ENCODE measurements around the gene DCUN1D5.
A peak's percentile ranks its signal among the peaks of the same experiment; 100 is the strongest.

DCUN1D5 gene

DNA sequence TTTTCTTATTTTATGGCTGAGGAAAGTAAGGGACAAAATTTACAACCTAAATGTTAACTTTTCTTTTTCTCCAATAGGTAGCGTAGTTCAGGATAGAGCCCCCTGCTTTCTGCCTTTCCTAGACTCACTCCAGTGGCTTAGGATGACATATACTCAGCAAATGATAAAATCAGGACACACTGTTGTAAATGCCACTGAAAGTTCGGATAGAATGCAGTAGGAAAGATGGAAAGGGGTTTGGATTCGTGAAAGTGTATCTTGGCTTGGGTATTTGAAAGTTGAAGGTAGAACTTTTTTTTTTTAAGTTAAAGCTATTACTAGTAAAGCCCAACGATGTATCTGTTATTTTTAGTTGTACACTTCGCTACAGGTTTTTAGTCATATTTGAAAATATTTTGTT lies 19.4 kb upstream of the DCUN1D5 start:
- no peak for TF ChIP-seq POLR2AphosphoS5 (IDR thresholded peaks at IDR 0.05; ENCODE audit: low read depth, low read length)
- TF ChIP-seq FOXP2 (optimal IDR thresholded peaks at IDR 0.05; ENCODE audit: borderline replicate concordance, extremely low read depth, extremely low read length, insufficient read depth) = no peak

DNA sequence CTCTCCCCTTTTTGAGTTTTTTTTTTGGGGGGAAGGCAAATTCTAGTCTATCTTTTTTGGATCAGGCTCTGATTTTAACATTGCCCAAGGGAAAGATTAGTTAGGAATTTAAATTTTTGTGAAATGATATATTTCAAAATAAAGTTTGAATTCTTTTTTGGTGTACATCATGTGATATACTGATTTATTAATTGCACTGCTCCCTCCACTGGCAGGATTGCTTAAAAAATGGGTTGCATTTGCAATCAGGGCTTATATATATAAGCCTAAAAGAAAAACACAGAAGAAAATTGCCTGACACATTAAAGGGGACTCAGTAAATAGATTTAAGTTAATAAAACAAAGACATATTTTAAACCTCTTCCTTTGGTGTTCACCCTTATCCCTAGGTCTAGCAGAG lies 18.4 kb upstream of the DCUN1D5 start:
- TF ChIP-seq, protein P1, sequence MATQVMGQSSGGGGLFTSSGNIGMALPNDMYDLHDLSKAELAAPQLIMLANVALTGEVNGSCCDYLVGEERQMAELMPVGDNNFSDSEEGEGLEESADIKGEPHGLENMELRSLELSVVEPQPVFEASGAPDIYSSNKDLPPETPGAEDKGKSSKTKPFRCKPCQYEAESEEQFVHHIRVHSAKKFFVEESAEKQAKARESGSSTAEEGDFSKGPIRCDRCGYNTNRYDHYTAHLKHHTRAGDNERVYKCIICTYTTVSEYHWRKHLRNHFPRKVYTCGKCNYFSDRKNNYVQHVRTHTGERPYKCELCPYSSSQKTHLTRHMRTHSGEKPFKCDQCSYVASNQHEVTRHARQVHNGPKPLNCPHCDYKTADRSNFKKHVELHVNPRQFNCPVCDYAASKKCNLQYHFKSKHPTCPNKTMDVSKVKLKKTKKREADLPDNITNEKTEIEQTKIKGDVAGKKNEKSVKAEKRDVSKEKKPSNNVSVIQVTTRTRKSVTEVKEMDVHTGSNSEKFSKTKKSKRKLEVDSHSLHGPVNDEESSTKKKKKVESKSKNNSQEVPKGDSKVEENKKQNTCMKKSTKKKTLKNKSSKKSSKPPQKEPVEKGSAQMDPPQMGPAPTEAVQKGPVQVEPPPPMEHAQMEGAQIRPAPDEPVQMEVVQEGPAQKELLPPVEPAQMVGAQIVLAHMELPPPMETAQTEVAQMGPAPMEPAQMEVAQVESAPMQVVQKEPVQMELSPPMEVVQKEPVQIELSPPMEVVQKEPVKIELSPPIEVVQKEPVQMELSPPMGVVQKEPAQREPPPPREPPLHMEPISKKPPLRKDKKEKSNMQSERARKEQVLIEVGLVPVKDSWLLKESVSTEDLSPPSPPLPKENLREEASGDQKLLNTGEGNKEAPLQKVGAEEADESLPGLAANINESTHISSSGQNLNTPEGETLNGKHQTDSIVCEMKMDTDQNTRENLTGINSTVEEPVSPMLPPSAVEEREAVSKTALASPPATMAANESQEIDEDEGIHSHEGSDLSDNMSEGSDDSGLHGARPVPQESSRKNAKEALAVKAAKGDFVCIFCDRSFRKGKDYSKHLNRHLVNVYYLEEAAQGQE (IDR thresholded peaks at IDR 0.05; ENCODE audit: insufficient read depth in 1 of 2, low read depth in 2 of 2, low read length in 2 of 2) = no peak
- no peak for TF ChIP-seq POLR2AphosphoS5 (IDR thresholded peaks at IDR 0.05; ENCODE audit: low read depth, low read length)

DNA sequence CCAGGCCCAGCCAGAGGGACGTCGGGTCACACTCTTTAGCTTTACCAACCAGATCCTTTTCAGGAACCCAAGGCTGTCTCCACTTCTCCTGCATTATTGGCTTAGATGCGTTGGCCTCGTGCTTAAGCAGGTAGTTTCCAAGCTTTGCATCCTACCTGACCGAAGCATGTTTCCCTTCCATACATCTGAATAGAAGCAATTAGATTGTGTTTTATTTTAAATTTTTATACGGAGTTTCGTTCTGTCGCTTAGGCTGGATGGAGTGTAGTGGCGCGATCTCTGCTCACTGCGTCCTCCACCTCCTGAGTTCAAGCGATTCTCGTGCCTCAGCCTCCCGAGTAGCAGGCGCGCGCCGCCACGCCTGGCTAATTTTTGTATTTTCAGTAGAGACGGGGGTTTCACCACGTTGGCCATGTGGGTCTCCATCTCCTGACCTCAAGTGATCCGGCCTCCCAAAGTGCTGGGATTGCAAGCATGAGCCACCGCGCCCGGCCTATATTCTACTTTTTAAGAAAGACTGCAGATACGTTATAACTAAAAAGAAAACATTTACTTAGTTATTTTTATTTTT lies 17.9 kb upstream of the DCUN1D5 start:
- TF ChIP-seq, protein P1 (IDR thresholded peaks at IDR 0.05; ENCODE audit: insufficient read depth in 1 of 2, low read depth in 2 of 2, low read length in 2 of 2) = no peak
- TF ChIP-seq POLR2AphosphoS5 (IDR thresholded peaks at IDR 0.05; ENCODE audit: low read depth, low read length) (no peak), FOXP2 (optimal IDR thresholded peaks at IDR 0.05; ENCODE audit: borderline replicate concordance, extremely low read depth, extremely low read length, insufficient read depth) (no peak), SIN3A (IDR thresholded peaks at IDR 0.05; ENCODE audit: borderline replicate concordance, insufficient read depth, low read length) (no peak)

DNA sequence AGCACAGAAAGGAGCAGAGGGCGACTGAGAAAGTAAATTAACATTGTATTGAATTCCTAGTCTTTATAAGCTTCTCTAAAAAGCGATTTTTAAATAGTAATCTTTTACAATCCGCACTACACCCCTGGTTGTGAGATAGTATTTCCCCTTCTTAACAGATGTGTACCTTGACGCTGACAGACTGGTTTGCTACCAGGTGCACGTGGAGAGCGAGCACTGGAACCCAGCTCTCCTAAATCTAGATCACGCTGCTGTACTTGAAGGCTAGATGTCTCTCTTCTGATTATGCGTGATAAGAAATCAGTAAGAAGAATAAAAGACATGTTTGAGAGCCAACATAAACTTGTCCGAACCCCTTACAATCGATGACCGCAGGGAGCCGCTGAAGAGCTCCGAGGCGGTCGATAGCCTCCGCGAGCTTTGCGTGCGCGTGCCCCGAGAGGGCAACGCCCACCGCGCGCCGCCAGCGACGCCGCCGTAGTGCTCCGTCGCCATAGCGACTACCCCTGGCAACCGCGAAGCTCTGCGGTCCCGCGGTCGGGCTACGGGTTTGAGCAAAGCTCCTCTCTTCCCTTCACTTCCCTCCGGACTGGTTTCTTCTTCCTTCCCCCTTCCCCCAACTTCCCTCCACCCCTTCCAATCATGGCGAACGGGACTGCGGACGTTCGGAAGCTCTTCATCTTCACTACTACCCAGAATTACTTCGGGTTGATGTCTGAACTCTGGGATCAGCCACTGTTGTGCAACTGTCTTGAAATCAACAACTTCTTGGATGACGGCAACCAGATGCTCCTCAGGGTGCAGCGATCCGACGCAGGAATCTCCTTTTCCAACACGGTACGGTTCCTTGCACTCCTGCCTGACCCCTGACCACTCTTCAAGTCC lies 17.2 kb upstream of the DCUN1D5 start, which contains the start of gene DYNC2H1:
Gene DYNC2H1 (plus strand): TSS at position 494 of the 885 bp plus-strand sequence. CDS start 149 bp downstream, at position 643.
- TF ChIP-seq FOXP2 (optimal IDR thresholded peaks at IDR 0.05; ENCODE audit: borderline replicate concordance, extremely low read depth, extremely low read length, insufficient read depth) (peak; percentile 89), SIN3A (IDR thresholded peaks at IDR 0.05; ENCODE audit: borderline replicate concordance, insufficient read depth, low read length) (peak; percentile 96), TAF1 (IDR thresholded peaks at IDR 0.05; ENCODE audit: borderline replicate concordance, insufficient read depth, low read length) (peak; percentile 81; the same call in 1 of the 2 replicates), POLR2AphosphoS5 (IDR thresholded peaks at IDR 0.05; ENCODE audit: low read depth, low read length) (peak; percentile 62)
- TF ChIP-seq, protein P1 (IDR thresholded peaks at IDR 0.05; ENCODE audit: insufficient read depth in 1 of 2, low read depth in 2 of 2, low read length in 2 of 2) = no peak

DNA sequence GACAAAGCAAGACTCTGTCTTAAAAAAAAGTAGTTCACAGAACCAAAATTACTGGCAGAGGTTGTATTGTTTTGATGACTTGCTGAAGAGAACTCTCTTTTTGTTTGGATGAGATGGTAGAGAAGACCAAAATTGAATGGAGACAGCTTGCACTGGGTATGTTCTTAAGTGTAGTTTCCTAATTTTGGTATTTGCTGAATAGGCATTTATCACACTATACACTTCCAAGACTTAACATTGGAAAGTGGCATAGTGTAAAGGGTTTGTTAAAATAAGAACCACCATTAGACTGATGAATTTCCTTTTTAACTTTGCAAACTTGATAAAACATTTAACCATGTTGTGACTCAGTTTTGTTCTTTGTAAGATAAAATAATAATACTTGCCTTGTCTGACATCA lies 5.3 kb upstream of the DCUN1D5 start:
- TF ChIP-seq POLR2AphosphoS5 (IDR thresholded peaks at IDR 0.05; ENCODE audit: low read depth, low read length) (no peak), TAF1 (IDR thresholded peaks at IDR 0.05; ENCODE audit: borderline replicate concordance, insufficient read depth, low read length) (no peak), SIN3A (IDR thresholded peaks at IDR 0.05; ENCODE audit: borderline replicate concordance, insufficient read depth, low read length) (no peak), FOXP2 (optimal IDR thresholded peaks at IDR 0.05; ENCODE audit: borderline replicate concordance, extremely low read depth, extremely low read length, insufficient read depth) (no peak)
- TF ChIP-seq, protein P1 (IDR thresholded peaks at IDR 0.05; ENCODE audit: insufficient read depth in 1 of 2, low read depth in 2 of 2, low read length in 2 of 2) = no peak

Measured in PFSK-1 (cell line).